ENCODE data around the gene NOSIP.

NOSIP gene

GRCh38 chr19:49592486-49593232 is 12.3 kb upstream of the NOSIP start:
- H3F3A ChIP-seq (ENCODE audit: insufficient read depth, low read length): no peaks in the 10 kb centered on the region
- peaks cover 5% of the 10 kb centered on the region; the same call in 1 of the 2 replicates for H3K79me2 ChIP-seq (ENCODE audit: insufficient read depth, low read length)
- peaks cover 34% of the 10 kb centered on the region for H3K36me3 ChIP-seq (ENCODE audit: insufficient read depth, low read length)
- peak overlapping the region; percentile 88 for H3K27ac ChIP-seq (ENCODE audit: low read depth, low read length, poor library complexity, severe bottlenecking)
- H2AFZ ChIP-seq (ENCODE audit: low read length): no peak overlapping the region
- H3K4me3 ChIP-seq (ENCODE audit: low read depth, low read length, poor library complexity, severe bottlenecking): peak overlapping the region; percentile 96
- peaks cover 6% of the 10 kb centered on the region for H3K4me1 ChIP-seq (ENCODE audit: insufficient read depth, low read length, severe bottlenecking)
- H3K4me2 ChIP-seq (ENCODE audit: low read length): peak overlapping the region; percentile 71
- H3K27me3 ChIP-seq (ENCODE audit: insufficient read depth, low read length): no peaks in the 10 kb centered on the region
- H3K9me2 ChIP-seq (ENCODE audit: low read depth, low read length): no peaks in the 10 kb centered on the region
- no peaks in the 10 kb centered on the region for H4K20me1 ChIP-seq (ENCODE audit: insufficient read depth, low read length)
- TF ChIP-seq, protein P1, sequence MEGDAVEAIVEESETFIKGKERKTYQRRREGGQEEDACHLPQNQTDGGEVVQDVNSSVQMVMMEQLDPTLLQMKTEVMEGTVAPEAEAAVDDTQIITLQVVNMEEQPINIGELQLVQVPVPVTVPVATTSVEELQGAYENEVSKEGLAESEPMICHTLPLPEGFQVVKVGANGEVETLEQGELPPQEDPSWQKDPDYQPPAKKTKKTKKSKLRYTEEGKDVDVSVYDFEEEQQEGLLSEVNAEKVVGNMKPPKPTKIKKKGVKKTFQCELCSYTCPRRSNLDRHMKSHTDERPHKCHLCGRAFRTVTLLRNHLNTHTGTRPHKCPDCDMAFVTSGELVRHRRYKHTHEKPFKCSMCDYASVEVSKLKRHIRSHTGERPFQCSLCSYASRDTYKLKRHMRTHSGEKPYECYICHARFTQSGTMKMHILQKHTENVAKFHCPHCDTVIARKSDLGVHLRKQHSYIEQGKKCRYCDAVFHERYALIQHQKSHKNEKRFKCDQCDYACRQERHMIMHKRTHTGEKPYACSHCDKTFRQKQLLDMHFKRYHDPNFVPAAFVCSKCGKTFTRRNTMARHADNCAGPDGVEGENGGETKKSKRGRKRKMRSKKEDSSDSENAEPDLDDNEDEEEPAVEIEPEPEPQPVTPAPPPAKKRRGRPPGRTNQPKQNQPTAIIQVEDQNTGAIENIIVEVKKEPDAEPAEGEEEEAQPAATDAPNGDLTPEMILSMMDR (IDR thresholded peaks at IDR 0.05; ENCODE audit: low read length): 0 out of 2 replicates have a peak, but pooled peaks have one; percentile 2
- TF ChIP-seq EZH2 (IDR thresholded peaks at IDR 0.05; ENCODE audit: borderline replicate concordance, low read length): no peak
- H3K9me3 ChIP-seq (ENCODE audit: low read length): no peaks in the 10 kb centered on the region
- H3K9ac ChIP-seq (ENCODE audit: low read length): peak overlapping the region; percentile 85

GRCh38 chr19:49591731-49592485 is 11.6 kb upstream of the NOSIP start:
- Histone ChIP-seq H3F3A (ENCODE audit: insufficient read depth, low read length) (no peaks in the 10 kb centered on the region), H3K9me3 (ENCODE audit: low read length) (no peaks in the 10 kb centered on the region), H3K9me2 (ENCODE audit: low read depth, low read length) (no peaks in the 10 kb centered on the region), H3K36me3 (ENCODE audit: insufficient read depth, low read length) (peaks cover 26% of the 10 kb centered on the region), H3K4me1 (ENCODE audit: insufficient read depth, low read length, severe bottlenecking) (peaks cover 6% of the 10 kb centered on the region), H3K27ac (ENCODE audit: low read depth, low read length, poor library complexity, severe bottlenecking) (peak overlapping the region; percentile 88), H3K79me2 (ENCODE audit: insufficient read depth, low read length) (peaks cover 5% of the 10 kb centered on the region; the same call in 1 of the 2 replicates), H3K27me3 (ENCODE audit: insufficient read depth, low read length) (no peaks in the 10 kb centered on the region), H2AFZ (ENCODE audit: low read length) (no peak overlapping the region), H3K4me2 (ENCODE audit: low read length) (peak overlapping the region; percentile 71), H4K20me1 (ENCODE audit: insufficient read depth, low read length) (no peaks in the 10 kb centered on the region), H3K4me3 (ENCODE audit: low read depth, low read length, poor library complexity, severe bottlenecking) (peak overlapping the region; percentile 96), H3K9ac (ENCODE audit: low read length) (peak overlapping the region; percentile 85)
- no peak for TF ChIP-seq EZH2 (IDR thresholded peaks at IDR 0.05; ENCODE audit: borderline replicate concordance, low read length)
- TF ChIP-seq, protein P1 (IDR thresholded peaks at IDR 0.05; ENCODE audit: low read length): 0 out of 2 replicates have a peak, but pooled peaks have one; percentile 9

DNA sequence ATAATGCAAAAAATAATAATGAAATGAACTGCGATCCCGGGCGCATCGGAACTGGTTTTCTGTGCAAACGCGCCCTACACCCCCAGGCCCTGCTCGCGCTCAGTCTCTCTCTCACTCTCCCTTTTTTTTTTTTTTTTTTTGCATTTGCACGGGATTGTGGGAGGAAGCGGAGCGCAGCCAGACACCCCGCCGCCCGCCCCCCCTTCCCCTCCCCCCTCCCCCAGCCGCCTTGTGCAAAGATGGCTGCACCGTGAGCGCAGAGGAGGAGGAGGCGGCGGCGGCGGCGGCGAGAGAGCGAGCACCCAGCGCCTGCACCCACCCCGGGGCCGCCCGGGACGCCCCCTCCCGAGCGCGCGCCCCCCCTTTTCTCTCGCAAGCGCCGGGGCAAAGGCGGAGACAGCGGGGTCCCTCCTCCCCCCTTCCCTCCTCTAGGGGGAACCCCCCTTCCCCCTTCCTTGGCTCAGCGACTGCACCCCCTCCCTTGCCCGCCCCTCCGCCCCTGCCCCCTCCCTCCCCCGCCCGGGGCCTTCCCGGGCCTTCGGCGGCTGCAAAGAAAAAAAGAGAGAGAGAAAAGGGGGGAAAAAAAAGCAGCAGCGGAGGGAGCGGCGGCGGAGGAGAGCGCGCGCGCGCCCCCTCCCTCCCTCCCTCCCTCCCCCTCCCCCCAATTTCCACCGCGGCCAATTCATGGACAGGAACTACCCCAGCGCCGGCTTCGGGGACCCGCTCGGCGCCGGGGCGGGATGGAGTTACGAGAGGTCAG is 10.8 kb upstream of the NOSIP start, which contains the start of gene PRR12:
PRR12 (plus strand) TSS at position 212 of the 760 bp plus-strand sequence; CDS start at position 685, 473 bp downstream.
- H3K9me3 ChIP-seq (ENCODE audit: low read length): no peaks in the 10 kb centered on the region
- H3K9me2 ChIP-seq (ENCODE audit: low read depth, low read length): no peaks in the 10 kb centered on the region
- TF ChIP-seq, protein P1 (IDR thresholded peaks at IDR 0.05; ENCODE audit: low read length): no peak
- no peak for TF ChIP-seq EZH2 (IDR thresholded peaks at IDR 0.05; ENCODE audit: borderline replicate concordance, low read length)
- H3K79me2 ChIP-seq (ENCODE audit: insufficient read depth, low read length): peaks cover 5% of the 10 kb centered on the region; the same call in 1 of the 2 replicates
- peak within 1 kb of the TSS; percentile 88 for H3K27ac ChIP-seq (ENCODE audit: low read depth, low read length, poor library complexity, severe bottlenecking)
- H3K36me3 ChIP-seq (ENCODE audit: insufficient read depth, low read length): peaks cover 21% of the 10 kb centered on the region
- H3K9ac ChIP-seq (ENCODE audit: low read length): peak within 1 kb of the TSS; percentile 85
- peaks cover 6% of the 10 kb centered on the region for H3K4me1 ChIP-seq (ENCODE audit: insufficient read depth, low read length, severe bottlenecking)
- no peaks in the 10 kb centered on the region for H3F3A ChIP-seq (ENCODE audit: insufficient read depth, low read length)
- H3K27me3 ChIP-seq (ENCODE audit: insufficient read depth, low read length): no peaks in the 10 kb centered on the region
- H2AFZ ChIP-seq (ENCODE audit: low read length): no peak within 1 kb of the TSS
- peak within 1 kb of the TSS; percentile 71 for H3K4me2 ChIP-seq (ENCODE audit: low read length)
- peak within 1 kb of the TSS; percentile 96 for H3K4me3 ChIP-seq (ENCODE audit: low read depth, low read length, poor library complexity, severe bottlenecking)
- H4K20me1 ChIP-seq (ENCODE audit: insufficient read depth, low read length): no peaks in the 10 kb centered on the region

Data from OCI-LY1 (cell line).